GM12878 (cell line): ENCODE measurements around the gene FAS. TPM values are rescaled to one million over a fixed set of nuclear protein-coding genes. Genes with fewer than 3 reads are reported as not detected.

ENCODE experiments used
- ATAC-seq: fragments of 200-7000 bp; cut with Tn5 transposase; 3 replicates; pipeline ENCODE4 v1.9.1; 2020; ENCODE audit warnings: mild to moderate bottlenecking, moderate library complexity
- BruUV-seq: library from RNA; stranded (reverse); fragments of 400-500 nt; replicated peaks from 2 replicates; lab custom pipeline; 2021; lab: Mats Ljungman, UMichigan
- CTCF ChIA-PET: fragments of 300-600 bp; sonication (Branson Sonifier 250); formaldehyde crosslinking; extraction: SDS; loops from one replicate; lab custom pipeline; 2021; ENCODE audit warnings: inconsistent platforms; lab: Yijun Ruan, JAX
- POLR2A ChIA-PET: fragments of 350-600 bp; formaldehyde crosslinking; extraction: SDS; loops from one replicate; lab custom pipeline; 2021; ENCODE audit warnings: inconsistent platforms; lab: Charles Lee
- RAD21 ChIA-PET: fragments of 300-600 bp; sonication (Branson Sonifier 250); formaldehyde crosslinking; loops from one replicate; lab custom pipeline; 2023; ENCODE audit warnings: antibody characterized with exemption; ENCODE audit not compliant: unreplicated experiment; lab: Charles Lee
- SMC1A ChIA-PET: fragments of 300-600 bp; sonication (Branson Sonifier 250); formaldehyde crosslinking; loops from one replicate; lab custom pipeline; 2023; ENCODE audit not compliant: unreplicated experiment, uncharacterized antibody; lab: Charles Lee
- DNase-seq: peaks from one replicate; pipeline ENCODE4 v3.0.0-alpha.2; 2011; ENCODE audit warnings: low read depth, low spot score
- FAIRE-seq: peaks from 3 replicates; lab custom pipeline; 2011; peaks lifted over from hg19 to GRCh38; lab: Jason Lieb, UNC
- H2AFZ ChIP-seq: 2 replicates; pipeline ENCODE4 v1.6.0; 2011; ENCODE audit warnings: low read depth, low read length, control low read depth; ENCODE audit not compliant: control insufficient read depth
- H3K27ac ChIP-seq: 2 replicates; pipeline ENCODE4 v1.5.1; 2011; ENCODE audit warnings: control low read depth; ENCODE audit not compliant: control insufficient read depth, insufficient read depth
- H3K27me3 ChIP-seq, 2 experiments: replicated peaks in 1 of 2; 2 replicates each; pipeline versions ENCODE4 v1.6.0 to v1.6.1; 2011; ENCODE audit warnings: low read length in 1 of 2; ENCODE audit not compliant: control insufficient read depth in 2 of 2, insufficient read depth in 2 of 2
- H3K36me3 ChIP-seq, 2 experiments: 2 replicates each; pipeline ENCODE4 v1.5.1; 2011; ENCODE audit warnings: low read length in 1 of 2; ENCODE audit not compliant: control insufficient read depth in 2 of 2, insufficient read depth in 2 of 2
- H3K4me1 ChIP-seq: 2 replicates; pipeline ENCODE4 v1.6.1; 2011; ENCODE audit warnings: mild to moderate bottlenecking, low read length, moderate library complexity, mixed read lengths; ENCODE audit not compliant: control insufficient read depth, insufficient read depth
- H3K4me2 ChIP-seq: 2 replicates; pipeline ENCODE4 v1.6.0; 2011; ENCODE audit warnings: control low read depth; ENCODE audit not compliant: control insufficient read depth, insufficient read depth
- H3K4me3 ChIP-seq: fragments of 200-600 bp; sonication (generic); 2 replicates; pipeline ENCODE4 v1.5.1; 2016
- H3K79me2 ChIP-seq: 2 replicates; pipeline ENCODE4 v1.6.0; 2011; ENCODE audit warnings: low read length; ENCODE audit not compliant: control insufficient read depth, insufficient read depth
- H3K9ac ChIP-seq: 2 replicates; pipeline ENCODE4 v1.8.0; 2011; ENCODE audit warnings: low read length, control low read depth, mixed read lengths; ENCODE audit not compliant: control insufficient read depth, insufficient read depth
- H3K9me3 ChIP-seq: replicated peaks from 3 replicates; pipeline ENCODE4 v1.5.1; 2011; ENCODE audit warnings: mild to moderate bottlenecking, low read length; ENCODE audit not compliant: control insufficient read depth, insufficient read depth
- H4K20me1 ChIP-seq: 2 replicates; pipeline ENCODE4 v1.6.0; 2011; ENCODE audit not compliant: control insufficient read depth, insufficient read depth
- CBFB ChIP-seq: IDR thresholded peaks from 2 replicates; pipeline ENCODE4 v1.6.1; 2016; ENCODE audit warnings: antibody characterized with exemption, low read depth
- E4F1 ChIP-seq: fragments of 450-650 bp; IDR thresholded peaks from 2 replicates; pipeline ENCODE4 v1.6.1; 2018; ENCODE audit warnings: borderline replicate concordance, mild to moderate bottlenecking; ENCODE audit not compliant: partially characterized antibody
- HDAC2 ChIP-seq: fragments of 200-600 bp; sonication (generic); IDR thresholded peaks from 2 replicates; pipeline ENCODE4 v1.6.1; 2017
- HSF1 ChIP-seq: fragments of 150-350 bp; IDR thresholded peaks from 2 replicates; pipeline ENCODE4 v1.6.1; 2014; ENCODE audit warnings: mild to moderate bottlenecking, low read depth, low read length
- JUNB ChIP-seq: IDR thresholded peaks from 2 replicates; pipeline ENCODE4 v1.6.1; 2016; ENCODE audit warnings: antibody characterized with exemption, mild to moderate bottlenecking
- MAX ChIP-seq: IDR thresholded peaks from 2 replicates; pipeline ENCODE4 v1.6.1; 2012; ENCODE audit warnings: low read depth, low read length, improper control_type of control experiment
- MLLT1 ChIP-seq: fragments of 450-650 bp; IDR thresholded peaks from 2 replicates; pipeline ENCODE4 v1.6.1; 2016; ENCODE audit warnings: mild to moderate bottlenecking
- RB1 ChIP-seq: fragments of 450-650 bp; formaldehyde crosslinking; IDR thresholded peaks from 2 replicates; pipeline ENCODE4 v1.6.1; 2017; ENCODE audit warnings: mild to moderate bottlenecking, borderline replicate concordance
- RCOR1 ChIP-seq: conservative IDR thresholded peaks from 2 replicates; pipeline ENCODE4 v1.6.1; 2012; ENCODE audit warnings: low read depth, low read length, improper control_type of control experiment
- SIN3A ChIP-seq: IDR thresholded peaks from 2 replicates; pipeline ENCODE4 v1.6.1; 2012; ENCODE audit warnings: low read depth, low read length, improper control_type of control experiment
- TBL1XR1 ChIP-seq: IDR thresholded peaks from 2 replicates; pipeline ENCODE4 v1.6.1; 2012; ENCODE audit warnings: low read depth, low read length, improper control_type of control experiment
- ZNF274 ChIP-seq: IDR thresholded peaks from one replicate; pipeline ENCODE4 v1.8.0; 2011; ENCODE audit not compliant: insufficient read length, insufficient read depth
- ZSCAN29 ChIP-seq: fragments of 450-650 bp; IDR thresholded peaks from 2 replicates; pipeline ENCODE4 v1.6.1; 2017; ENCODE audit warnings: mild to moderate bottlenecking, moderate library complexity
- WGBS: methylation state at CpG from one replicate; pipeline ENCODE4 v1.1.6; 2016; ENCODE audit warnings: low lambda C conversion rate; ENCODE audit not compliant: insufficient replicate concordance, insufficient coverage; ENCODE audit errors: missing lambda C conversion rate; 5-methylcytosine and 5-hydroxymethylcytosine counted together
- in situ Hi-C: fragments of 300-500 bp; cut with MboI; formaldehyde crosslinking; loops from 9 replicates; pipeline ENCODE4 v1.14.3; 2018; ENCODE audit warnings: mixed read lengths
- intact Hi-C: fragments of 100-400 bp; cut with micrococcal nuclease; formaldehyde crosslinking; loops from one replicate; pipeline ENCODE4 v1.14.2; 2022; ENCODE audit not compliant: unreplicated experiment
- polyA plus RNA-seq, 11 experiments: library from polyadenylated mRNA; depleted of rRNA in 4 of 11; unstranded in 6 of 11; stranded (reverse) in 5 of 11; fragments of >200 nt; fragmentation: Nextera tagmentation in 4 of 11; fragmentation: Illumina TruSeq in 1 of 11; extraction: Ambion mirVana in 4 of 11; extraction: Trizol in 1 of 11; gene quantifications; 1 replicate in 1 of 11; 2 replicates in 10 of 11; pipeline versions ENCODE4 v1.2.1 to v1.2.3, GENCODE V29; 2011 to 2016; ENCODE audit warnings: inconsistent platforms in 2 of 11, missing spikeins in 2 of 11, low read depth in 1 of 11
- total RNA-seq, 4 experiments: library from RNA; depleted of rRNA in 3 of 4; stranded (reverse); fragments of >200 nt in 3 of 4; fragmentation: Illumina TruSeq in 1 of 4; extraction: Trizol in 1 of 4; gene quantifications; 2 replicates each; pipeline versions ENCODE4 v1.2.1 to v1.2.3, GENCODE V29; 2013 to 2021

Gene FAS
- total and polyA plus RNA-seq, 10 of the 15 experiments (the other 5 are each of a cell fraction or from before 2014, with no cell fraction given): 50.1 to 147 (median 69.9) TPM

GRCh38 chr10:89043052-89043451 is 52.5 kb downstream of the FAS start:
- no peaks in the 10 kb centered on the region for H4K20me1 ChIP-seq
- FAIRE-seq (no peak), DNase-seq (no peak), ATAC-seq (no peak)
- no peak overlapping the region for H3K4me2 ChIP-seq
- ChIA-PET CTCF (interaction anchor here (1.1 kb wide), 1 partner anchor 83 kb away, joined by 3 read pairs; no protein-coding TSS in a partner anchor), POLR2A (no interaction called here), SMC1A (no interaction called here), RAD21 (interaction anchor here (0.7 kb wide), 1 partner anchor 12 kb away, joined by 3 read pairs; no protein-coding TSS in a partner anchor)
- TF ChIP-seq ZNF274 (no peak), CBFB (no peak), ZSCAN29 (no peak)
- no peaks in the 10 kb centered on the region for H3K36me3 ChIP-seq
- WGBS: 84% methylated on average over 4 of the region's 4 CpGs
- H3K27ac ChIP-seq: no peak overlapping the region
- H3K4me3 ChIP-seq: no peak overlapping the region
- no TSS peak for BruUV-seq
- H3K27me3 ChIP-seq: no peaks in the 10 kb centered on the region
- H3K9me3 ChIP-seq: no peaks in the 10 kb centered on the region; the same call in 2 of the 3 replicates
- H2AFZ ChIP-seq: no peak overlapping the region
- H3K9ac ChIP-seq: no peak overlapping the region
- no peaks in the 10 kb centered on the region for H3K79me2 ChIP-seq
- in situ Hi-C loops: no loop called here
- no peaks in the 10 kb centered on the region for H3K4me1 ChIP-seq
- intact Hi-C loops: no loop called here

GRCh38 chr10:89047397-89047796 is 56.8 kb downstream of the FAS start:
- no peaks in the 10 kb centered on the region for H3K4me1 ChIP-seq
- RAD21 ChIA-PET: no interaction called here
- DNase-seq: no peak
- no TSS peak for BruUV-seq
- no peaks in the 10 kb centered on the region for H3K27me3 ChIP-seq
- CTCF ChIA-PET: no interaction called here
- H4K20me1 ChIP-seq: no peaks in the 10 kb centered on the region
- H3K9me3 ChIP-seq: no peaks in the 10 kb centered on the region
- in situ Hi-C loops (no loop called here), intact Hi-C loops (no loop called here)
- no peak overlapping the region for H3K27ac ChIP-seq
- SMC1A ChIA-PET: interaction anchor here (1.3 kb wide), 1 partner anchor 11 kb away, joined by 3 read pairs; no protein-coding TSS in a partner anchor
- H3K36me3 ChIP-seq: no peaks in the 10 kb centered on the region
- no peak overlapping the region for H3K9ac ChIP-seq
- POLR2A ChIA-PET: no interaction called here
- H3K4me3 ChIP-seq: no peak overlapping the region
- no peak for ATAC-seq
- H3K4me2 ChIP-seq: no peak overlapping the region
- no peak for FAIRE-seq
- WGBS: 100% methylated on average over 2 of the region's 2 CpGs
- no peak overlapping the region for H2AFZ ChIP-seq
- no peaks in the 10 kb centered on the region for H3K79me2 ChIP-seq
- TF ChIP-seq TBL1XR1 (no peak), MLLT1 (no peak), JUNB (no peak), RB1 (no peak), E4F1 (no peak), HSF1 (no peak), HDAC2 (no peak), SIN3A (no peak), MAX (no peak), RCOR1 (no peak)
